NCI-H146 (cell line): Measurements from ENCODE around the gene TSHZ2.
A peak's percentile ranks its signal among the peaks of the same experiment; 100 is the strongest.

ENCODE experiments used
- DNase-seq: peaks from one replicate; lab custom pipeline; 2025; lab: John Stamatoyannopoulos, UW

TSHZ2 gene

DNA sequence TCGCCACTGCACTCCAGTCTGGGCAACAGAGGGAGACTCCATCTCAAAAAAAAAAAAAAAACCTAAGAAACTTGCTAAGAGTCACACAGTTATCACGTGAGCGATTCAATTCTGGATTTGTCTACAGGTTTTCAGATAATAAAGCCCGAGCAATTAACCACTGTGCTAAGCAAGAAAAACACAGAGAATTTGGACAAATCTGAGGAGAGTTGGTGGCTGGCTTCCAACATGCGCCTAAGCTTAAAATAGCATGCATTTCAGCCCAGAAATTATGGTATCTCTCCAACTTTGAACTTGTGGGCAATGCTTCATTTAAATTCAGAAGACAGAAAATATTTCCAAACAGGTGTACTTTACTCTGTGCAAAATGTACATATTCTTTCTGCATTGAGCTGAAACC lies 232.9 kb downstream of the TSHZ2 start:
- DNase-seq: no peak

DNA sequence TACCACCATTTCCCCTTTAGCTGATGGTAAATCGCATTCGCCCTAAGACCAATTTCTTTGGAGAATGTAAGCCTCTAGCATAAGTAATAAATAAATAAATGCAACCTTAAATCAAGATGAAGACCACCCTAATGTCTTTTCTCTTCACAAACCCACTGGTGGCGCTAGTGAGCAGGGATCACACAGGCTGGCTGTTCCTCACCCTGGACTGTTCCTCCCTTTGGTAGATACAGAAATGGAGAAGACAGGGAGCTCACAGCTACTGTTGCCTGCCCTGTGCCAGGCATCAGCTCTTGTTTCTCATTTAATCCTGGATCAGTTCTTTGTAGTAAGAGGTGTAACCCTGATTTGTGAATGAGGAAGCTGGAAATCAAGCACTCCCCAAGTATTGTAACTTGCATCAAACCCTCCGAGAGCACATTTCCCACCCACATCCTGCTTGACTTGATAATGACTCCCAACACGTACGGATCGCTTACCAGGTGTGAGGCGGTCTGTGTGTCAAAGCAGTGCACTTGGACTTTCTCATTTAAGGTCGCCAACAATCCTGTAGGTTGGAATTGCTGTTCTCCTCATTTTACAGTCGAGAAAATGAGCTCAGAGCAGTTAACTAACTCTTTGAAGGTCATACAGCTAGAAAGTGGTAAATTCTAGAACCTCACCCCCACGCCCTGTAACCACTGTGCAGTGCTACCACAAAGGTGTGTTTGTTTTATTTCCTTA lies 236.1 kb downstream of the TSHZ2 start:
- no peak for DNase-seq

DNA sequence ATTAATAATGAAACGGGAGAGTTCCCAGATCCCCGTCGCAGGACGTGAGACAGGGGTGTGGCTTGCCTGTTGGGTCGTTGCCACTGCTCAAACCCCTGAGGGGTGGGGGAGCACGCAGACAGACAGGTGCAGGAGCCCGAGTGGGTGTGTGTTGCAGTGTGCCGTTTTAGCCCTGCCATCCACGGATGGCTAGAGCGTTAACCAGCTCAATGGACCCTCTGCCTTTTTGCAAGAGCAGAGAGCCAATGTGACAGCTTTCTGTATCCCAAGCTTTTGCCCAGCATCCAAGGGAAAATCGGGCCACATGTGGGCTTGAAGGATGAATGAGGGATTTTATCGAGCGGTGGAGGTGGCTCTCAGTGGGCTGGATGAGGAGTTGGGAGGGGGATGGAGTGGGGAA lies 237.9 kb downstream of the TSHZ2 start:
- DNase-seq: no peak

DNA sequence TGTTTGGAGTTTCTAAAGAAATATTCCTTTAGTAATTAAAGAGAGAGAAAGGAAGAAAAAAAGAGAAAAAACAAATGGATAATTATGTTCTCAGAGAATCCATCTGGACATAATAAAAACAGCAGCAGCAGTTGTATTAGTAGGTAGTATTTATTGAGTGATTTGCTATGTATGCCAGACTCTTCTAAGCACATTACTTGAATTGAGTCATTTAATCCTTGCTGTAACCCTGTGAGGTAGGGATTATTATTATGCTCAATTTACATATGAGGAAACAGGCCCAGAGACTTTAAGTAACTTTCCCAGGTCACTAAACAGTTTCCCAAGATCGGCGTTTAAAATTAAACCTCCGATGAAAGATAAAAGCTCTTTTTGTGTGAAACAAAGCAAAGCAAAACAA lies 238.8 kb downstream of the TSHZ2 start:
- no peak for DNase-seq

DNA sequence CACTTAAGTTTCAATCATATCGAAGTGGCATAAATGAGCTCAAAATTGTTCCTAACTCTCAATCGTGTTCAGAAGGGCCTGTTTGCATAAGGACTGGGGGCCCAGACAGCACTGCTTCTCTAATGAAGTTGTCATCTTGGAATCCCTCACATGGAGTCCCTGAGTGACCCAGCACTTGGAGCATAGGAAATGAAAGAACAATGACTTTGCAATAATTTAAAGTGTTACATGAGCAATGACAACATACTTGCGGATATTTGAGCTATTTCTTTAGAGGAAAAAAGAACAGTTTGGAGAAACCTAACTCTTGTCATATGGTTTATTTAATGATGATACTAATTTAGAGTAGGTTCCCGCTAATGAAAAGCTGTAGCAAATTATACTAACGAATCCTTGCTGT lies 239.9 kb downstream of the TSHZ2 start:
- no peak for DNase-seq

DNA sequence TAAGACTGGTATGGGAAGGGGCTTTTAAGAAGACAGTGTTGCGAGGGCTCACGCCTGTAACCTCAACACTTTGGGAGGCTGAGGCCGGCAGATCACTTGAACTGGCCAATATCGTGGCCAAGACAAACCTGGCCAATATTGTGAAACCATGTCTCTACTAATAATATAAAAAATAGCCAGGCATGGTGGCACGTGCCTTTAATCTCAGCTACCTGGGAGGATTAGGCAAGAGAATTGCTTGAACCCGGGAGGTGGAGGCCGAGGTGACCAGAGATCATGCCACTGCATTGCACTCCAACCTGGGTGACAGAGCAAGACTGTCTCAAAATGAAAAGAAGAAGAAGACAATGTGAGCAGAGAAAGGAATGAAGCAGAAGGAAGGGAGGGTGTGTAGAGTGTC lies 242.2 kb downstream of the TSHZ2 start:
- DNase-seq: no peak

DNA sequence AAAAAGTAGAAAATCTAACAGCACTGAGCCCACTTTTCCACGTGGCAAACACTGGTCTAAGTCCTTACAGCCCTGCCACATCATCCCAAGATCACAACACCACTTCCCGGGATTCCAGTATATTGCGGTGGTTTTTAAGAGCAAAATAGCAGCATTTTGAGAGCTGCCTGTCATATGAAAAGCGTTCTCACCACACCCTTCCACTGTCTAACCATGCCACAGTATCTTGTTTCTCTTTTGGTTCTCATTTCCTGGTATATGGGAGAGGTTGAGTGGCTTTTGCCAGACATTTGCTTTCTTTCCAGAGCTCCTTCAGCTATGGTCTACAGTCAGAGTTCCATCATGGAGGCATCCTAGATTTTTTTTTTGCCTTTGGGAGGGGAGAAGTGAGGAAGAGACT lies 243.0 kb downstream of the TSHZ2 start:
- DNase-seq: no peak

DNA sequence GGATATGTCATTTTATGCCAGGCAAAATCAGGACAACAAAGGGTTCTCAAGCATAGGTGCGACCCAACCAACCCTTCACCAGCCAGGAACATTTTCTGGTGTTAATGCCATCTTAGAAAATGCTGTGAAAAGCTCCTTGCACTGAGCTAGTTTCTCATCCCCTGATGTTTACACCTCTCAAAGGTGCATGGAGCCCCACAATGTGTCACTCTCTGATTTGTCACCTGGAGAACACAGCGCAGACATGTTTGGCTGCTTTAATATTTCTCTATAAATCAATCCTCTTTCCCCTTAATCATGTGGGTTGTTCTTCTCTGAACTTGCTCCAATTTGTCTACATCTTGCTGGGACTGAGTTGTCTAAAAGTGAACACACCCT lies 244.3 kb downstream of the TSHZ2 start:
- DNase-seq: no peak

DNA sequence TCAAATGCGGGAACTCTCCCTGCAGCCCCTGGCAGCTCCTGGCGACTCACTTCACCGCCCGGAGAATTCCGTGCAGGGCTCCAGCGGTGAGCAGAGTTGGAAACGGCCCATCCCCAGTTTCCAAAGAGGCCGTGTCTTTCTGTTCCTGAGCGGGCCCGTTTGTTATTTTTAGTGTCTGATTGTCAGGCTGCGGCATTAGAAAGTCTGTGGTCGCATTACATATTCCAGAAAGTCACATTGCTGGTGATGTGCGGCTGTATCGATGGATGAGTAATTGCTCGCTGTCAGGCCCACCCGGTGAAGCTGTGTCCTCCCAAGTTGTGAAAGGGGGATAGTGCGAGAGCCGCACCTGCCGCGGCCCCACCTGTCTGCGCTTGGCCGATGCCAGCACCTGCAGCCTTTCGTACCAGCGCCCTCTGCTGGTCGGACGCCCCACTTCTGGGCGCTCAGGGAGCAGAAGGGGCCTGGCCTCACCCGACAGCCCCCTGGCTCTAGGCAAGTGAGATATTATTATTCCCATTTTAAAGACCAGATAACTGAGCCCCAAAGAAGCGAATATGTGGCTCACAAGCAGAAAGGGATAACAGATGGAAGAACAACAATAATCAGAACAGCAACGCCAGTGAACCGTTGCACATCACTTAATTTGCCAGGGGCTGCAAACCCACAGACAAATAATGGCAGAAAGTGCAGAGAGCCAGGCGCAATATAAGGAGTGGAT lies 244.9 kb downstream of the TSHZ2 start:
- DNase-seq: peak; percentile 73

DNA sequence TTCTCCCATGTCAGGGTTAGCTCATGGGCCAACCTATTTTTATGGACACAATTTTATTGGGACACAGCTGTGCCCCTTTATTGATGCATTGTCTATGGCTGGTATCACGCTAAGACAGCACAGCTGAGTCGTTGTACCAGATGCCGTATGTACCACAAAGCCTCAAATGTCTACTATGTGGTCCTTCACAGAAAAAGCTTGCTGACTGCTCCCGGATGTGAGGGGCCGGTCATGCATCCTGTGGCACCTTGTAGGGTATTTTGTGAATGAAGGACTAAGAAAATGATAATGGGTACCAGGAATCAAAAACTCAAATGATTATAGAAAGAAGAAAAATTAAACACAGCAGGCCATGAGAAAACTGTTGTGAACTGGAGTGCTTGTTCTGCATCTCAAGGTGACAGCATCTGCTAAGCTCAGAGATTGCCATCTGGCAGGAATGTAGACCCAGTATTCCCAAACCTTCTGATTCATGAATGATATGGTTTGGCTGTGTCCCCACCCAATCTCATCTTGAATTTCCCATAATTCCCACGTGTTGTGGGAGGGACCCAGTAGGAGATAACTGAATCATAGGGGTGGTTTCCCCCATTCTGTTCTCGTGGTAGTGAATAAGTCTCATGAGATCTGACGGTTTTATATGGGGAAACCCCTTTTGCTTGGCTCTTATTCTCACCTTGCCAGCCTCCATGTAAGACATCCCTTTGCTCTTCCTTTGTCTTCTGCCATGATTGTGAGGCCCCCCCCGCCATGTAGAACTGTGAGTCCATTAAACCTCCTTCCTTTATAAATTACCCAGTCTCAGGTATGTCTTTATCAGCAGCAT lies 248.5 kb downstream of the TSHZ2 start:
- no peak for DNase-seq

DNA sequence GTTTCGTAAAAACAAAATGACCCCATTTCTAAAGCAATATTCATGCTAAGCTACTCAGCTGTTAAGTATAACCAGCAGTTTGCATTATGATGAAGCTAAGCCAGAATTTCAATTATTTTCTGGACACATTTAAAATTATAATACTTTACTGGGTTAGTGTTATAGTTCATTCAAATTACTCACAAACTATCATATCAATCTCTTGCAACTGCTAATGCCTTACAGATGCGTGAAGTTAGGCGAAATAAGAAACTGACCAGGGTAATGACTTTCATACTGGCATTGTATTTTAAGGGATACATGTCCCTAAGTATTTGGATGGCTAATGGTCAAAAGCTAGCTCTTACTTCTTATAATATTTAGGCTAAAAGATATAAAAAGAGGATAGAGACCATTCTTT lies 249.6 kb downstream of the TSHZ2 start:
- no peak for DNase-seq

DNA sequence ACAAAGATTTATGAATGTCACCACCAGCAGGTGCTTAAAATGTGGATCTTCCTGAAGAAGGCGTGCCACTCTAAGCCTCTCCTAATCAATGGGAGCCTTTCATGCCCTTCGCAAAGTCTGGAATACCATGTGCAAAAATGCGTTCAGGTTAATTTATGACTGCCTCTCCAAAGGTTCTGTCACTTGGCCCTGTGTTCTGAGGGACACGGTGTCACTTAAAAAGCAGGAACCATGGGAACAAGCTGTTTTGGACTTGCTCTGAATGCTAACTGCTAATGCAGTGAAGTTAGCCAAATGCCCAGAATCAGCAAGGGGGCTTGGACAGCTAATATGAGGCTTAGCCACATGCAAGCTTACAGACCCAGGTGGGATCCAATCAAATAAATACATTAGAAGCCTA lies 250.3 kb downstream of the TSHZ2 start:
- DNase-seq: no peak

DNA sequence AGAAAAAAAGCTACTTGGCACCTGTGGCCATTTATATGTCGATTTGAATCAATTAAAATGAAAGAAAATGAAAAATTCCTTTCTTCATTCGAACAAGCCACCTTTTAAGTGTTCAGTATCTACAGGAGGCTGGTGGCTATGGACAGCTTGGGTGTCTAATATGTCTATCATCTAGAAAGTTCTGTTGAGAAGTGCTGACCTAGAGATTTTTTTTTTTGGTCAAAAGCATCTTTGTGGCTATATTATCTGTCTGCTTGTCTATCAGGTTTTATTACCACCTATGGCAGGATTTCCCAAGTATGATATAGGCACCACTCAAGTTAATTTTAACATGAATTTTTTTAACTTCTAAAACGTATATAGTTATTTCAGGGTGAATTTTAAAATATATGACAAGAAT lies 250.8 kb downstream of the TSHZ2 start:
- no peak for DNase-seq

DNA sequence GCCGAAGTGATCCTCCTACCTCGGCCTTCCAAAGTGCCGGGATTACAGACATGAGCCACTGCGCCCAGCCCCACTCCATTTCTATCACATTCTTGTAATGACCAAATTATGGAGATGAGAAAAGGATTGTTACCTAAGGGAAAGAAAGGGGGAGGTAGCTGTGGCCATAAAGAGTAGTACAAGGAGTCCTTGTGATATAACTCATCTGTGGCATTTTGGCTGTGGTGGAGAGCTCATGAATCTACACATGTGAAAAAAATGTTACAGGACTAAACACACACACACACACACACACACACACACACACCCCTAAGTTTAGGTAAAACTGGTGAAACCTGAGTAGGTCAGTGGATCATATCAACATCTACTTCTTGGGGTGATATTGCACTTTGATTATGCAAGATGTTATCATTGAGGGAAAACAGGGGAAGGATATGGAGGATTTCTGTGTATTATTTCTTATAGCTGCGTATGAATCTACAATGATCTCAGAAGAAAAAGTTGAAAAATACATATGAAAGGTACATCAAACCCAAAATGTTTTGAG lies 251.5 kb downstream of the TSHZ2 start:
- DNase-seq: no peak

DNA sequence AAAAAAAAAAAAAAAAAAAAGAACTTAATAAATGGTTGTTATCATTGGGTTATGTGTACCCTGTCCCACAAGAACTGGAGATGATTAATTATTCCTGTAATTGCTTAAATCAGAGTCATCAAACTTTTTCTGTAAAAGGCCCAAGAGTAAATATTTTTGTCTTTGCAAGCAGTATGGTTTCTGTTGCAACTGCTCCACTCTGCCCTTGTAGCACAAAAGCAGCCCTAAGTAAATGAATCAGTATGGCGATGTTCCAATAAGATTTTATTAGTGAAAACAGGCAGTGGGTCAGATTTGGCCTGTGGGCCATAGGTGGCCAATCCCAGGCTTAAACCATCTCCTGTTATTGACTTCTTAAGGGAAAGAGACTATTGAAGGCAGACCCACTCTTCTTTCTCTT lies 252.7 kb downstream of the TSHZ2 start:
- DNase-seq: no peak

DNA sequence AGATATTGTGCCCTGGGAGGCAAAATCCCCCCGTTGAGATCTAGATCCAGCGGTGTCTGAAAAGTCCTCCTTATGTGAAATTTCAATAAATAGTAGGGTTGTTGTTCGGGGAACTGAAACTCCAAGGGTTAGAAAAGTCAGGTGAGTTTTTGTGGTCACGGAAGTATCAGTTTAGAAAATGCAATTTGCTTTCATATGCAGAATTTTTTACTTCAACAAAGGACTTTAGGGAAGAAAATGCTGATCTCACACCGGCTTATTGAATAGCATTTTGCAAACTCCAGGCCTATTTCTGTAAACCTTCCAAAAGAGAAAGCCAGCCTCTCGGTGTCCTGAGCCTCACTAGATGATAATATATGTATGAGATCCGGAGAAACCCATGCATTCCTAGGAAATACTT lies 254.7 kb downstream of the TSHZ2 start:
- no peak for DNase-seq

DNA sequence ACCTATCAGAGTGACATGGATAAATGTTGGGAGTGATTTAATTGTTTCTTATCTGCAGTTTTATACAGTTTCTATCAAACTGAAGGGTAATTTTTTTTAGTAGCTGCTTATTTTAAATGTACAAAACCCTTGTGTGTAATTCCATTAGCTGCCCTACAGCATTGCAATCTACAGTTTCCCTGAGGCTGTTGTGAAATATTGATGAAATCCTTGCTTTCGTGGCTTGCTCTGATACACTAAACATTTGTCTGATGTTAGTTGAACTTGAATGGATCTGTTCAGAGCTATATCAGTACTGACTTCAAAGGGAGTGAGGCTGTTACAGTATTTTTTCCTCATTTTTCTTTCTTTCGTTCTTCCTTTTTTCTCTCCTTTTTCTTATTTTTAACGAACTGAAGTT lies 255.4 kb downstream of the TSHZ2 start:
- no peak for DNase-seq

DNA sequence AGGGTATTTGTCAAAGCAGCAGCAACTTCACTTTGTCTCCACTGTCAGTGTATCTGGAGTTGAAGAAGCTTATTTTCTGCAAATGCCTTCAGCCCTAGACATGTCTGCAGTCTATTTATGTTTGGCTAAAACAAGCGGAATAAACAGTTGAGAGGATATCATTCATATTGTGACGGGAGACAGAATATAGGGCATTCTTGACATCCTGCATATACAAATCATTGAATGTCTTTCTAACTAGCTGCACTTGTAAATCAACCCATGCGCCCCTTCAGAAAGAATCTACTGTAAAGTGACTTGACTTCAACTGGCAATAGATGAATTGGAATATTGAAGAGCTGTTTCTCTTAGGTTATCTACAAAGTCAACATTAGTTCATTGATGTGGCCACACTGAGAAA lies 258.9 kb downstream of the TSHZ2 start:
- no peak for DNase-seq

DNA sequence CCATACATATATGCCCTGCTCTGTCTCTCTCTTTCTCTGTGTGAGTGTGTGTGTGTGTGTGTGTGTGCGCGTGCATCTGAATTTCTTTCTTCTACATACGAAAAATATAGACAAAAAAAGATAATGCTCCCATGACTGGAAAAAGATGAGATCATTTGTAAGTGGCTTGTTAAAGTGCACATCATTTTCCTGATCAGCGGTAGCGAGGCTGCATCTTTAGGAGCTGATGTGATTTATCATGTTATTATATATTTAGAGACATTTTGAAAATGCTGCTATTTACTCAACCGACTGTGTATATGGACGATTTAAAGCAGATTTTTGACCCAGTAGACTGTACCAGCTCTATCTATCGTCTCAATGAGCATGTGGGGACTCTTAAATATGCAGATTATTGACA lies 265.3 kb downstream of the TSHZ2 start:
- no peak for DNase-seq

DNA sequence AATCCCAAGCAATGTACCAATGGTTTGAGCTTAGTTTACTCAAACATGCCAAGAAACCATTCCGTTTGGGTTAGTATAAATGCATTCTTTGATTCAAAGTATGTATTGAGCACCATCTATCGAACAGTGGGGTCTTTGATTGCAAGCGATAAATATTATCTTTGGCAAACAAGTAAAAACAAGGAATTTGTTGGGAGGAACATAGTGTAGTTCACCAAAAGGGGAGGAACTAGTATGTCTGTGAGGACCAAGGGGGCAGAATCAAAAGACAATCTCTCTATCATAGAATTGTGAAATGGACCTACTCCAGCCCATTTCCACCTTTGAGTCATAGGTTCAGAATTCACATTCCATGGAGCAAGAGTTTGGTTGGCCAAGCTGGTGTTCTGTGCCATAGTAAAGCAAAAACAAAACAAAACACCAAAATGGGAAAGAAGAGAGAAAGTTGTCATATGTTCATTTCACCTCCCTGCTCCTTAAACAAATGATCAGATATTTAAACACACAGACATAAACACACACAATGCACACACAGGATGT lies 266.0 kb downstream of the TSHZ2 start:
- no peak for DNase-seq

DNA sequence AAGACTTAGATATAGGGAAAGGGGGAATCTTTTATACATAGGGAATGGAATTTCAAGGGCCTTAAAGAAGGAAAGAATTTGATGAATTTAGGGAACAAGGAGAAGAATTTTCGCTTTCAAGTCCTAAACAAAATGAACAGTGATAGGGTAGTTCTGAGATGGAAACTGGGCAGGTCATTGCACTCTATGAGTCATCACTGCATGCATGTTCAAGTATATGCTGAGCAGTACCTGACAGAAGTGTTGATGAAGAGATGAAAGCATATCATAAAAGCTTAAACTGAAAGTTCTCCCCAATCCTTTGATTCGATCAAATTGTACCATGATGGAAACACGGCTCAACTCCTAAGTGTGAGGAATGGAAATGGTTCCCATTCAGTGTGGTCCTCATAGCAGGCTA lies 271.0 kb downstream of the TSHZ2 start:
- DNase-seq: no peak

DNA sequence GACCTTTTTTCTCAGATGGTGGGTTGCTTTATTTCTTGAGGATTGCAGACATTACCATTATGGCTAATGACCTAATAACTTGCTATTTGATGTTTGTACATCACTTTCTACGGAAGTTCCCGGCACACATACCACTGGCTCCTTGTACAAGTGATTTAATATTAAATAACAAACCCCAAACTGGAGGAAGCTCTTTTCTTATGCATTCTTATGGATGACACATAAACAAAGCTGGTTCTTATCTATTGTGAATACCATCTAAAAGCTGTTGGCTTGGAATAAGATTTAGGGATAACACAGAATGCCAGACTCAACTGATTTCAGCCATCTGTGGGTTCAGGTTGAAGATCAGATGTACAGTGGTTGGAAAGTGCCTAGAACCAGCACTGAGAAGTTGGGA lies 272.6 kb downstream of the TSHZ2 start:
- DNase-seq: no peak

DNA sequence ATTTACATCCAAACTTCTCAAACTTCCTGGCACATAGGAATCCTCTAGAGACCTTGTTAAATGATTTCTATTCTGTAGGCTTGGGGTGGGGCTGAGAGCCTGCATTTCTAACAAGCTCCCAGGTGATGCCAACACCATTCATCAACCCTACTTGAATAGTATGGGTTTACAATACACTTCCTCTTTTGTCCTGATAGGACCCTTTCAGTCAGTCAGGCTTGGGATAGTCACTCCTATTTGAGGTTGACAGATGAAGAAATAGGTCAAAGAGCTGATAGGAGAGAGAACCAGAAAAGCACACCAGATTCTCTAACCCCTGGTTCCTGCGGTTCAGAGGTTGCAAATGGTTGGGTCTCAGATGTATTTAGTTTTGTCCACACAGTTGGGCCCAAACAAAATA lies 273.4 kb downstream of the TSHZ2 start:
- DNase-seq: no peak
